HG03280 (cell line): ENCODE results near the gene LMTK2.
A peak's percentile ranks its signal among the peaks of the same experiment; 100 is the strongest.

Experiments
- ATAC-seq: cut with Tn5 transposase; IDR thresholded peaks from one replicate; pipeline ENCODE4 v1.9.1; 2021; ENCODE audit warnings: mild to moderate bottlenecking, moderate library complexity; ENCODE audit not compliant: unreplicated experiment

The LMTK2 gene

DNA sequence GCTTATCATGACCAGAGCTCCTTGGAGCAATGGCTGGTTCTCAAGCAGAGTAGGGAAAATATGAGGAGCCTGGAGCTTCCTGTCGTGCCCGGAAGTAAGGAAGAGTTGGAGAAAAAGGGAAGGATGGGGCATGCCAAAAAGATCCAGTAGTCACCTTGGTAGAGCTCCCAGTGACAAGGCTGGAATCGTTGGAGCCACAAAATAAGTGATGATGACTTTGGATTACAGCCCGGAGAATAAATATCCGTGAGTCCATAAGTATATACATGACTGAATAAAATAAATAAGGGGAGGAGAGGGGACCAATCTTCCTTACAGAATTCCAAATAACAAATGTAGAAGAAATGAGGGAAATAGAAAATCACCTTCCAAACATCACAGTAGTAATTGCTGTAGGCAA lies 29.3 kb downstream of the LMTK2 start:
- ATAC-seq = no peak

DNA sequence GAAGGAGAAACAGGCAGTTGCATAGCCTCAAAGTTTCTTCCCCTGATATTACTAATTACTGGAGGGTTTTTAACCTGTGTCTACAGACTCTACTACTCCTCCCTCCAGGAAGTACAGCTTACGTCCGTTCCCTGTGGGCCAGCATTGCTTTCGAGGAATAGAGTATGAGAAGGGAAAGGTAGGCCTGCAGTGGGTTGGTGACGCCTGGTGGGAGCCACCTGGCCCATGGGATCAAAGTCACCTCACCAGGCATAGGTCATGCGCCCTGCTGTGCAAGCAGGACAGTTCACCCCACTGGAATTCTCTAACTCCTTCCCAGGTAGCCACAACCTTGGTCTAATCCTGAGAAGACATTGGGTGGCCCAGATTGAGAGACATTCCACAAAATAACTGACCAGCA lies 29.8 kb downstream of the LMTK2 start:
- no peak for ATAC-seq

DNA sequence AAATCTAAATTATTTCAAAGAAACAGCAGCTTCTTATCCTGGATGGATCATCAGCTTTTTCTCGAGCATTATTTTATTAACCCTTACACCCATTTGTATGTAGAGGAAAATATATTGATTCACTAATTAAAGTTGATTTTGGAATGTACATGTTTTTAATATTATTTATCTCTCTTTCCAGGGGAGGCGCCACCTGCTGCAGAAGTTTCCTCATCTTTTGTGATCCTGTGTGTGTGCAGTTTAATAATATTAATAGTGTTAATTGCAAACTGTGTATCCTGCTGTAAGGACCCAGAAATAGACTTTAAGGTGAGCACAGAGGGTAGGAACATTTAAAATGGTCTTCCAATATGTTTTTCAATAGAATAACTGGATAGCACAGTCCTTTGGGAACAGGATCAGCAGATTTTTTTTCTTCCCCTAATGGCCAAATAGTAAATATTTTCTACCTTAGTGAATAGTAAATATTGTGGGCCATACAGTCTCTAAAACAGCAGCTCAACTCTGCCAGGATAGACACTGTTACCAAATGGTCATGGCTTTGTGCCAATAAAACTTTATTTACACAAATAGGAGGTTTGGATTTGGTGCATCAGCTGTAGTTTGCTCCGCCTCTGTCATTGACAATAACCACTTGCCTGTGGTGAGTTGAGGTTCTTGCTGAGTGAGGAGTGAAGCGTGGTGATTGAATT lies 30.6 kb downstream of the LMTK2 start:
- no peak for ATAC-seq

DNA sequence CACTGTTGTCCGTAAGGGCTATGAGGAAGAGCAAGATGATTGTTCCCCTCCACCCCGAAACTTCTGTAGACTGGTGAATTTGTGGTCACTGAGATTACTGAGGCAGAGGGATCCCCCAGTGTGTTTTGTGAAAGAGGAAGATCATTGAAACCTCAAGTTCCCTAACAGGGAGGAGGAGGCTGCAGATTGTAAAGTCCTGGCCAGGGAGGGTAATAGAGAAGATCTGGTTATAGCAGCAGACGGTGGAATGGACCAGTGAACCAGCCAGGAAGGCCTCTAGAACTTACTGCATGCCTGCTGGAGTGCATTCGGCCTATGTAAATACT lies 31.1 kb downstream of the LMTK2 start:
- ATAC-seq = peak; percentile 40

DNA sequence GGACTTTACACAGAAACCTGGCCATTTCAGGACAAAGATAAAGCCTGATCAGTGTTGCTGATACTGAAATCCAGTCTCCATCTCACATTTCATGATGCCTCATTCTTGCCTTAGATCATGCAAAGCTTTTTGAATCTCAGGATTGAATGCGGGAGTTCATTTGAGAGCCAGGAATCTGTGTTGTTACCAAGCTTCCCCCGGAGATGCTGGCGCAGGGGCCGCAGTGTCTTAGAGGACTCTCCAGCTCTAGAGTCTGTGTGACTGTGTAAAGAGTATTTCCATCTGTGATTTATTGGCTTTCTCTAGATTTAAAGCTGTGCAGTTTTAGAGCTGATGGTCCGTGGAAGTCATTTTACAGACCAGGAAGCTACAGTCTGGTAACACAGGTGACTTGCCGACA lies 32.0 kb downstream of the LMTK2 start:
- no peak for ATAC-seq

DNA sequence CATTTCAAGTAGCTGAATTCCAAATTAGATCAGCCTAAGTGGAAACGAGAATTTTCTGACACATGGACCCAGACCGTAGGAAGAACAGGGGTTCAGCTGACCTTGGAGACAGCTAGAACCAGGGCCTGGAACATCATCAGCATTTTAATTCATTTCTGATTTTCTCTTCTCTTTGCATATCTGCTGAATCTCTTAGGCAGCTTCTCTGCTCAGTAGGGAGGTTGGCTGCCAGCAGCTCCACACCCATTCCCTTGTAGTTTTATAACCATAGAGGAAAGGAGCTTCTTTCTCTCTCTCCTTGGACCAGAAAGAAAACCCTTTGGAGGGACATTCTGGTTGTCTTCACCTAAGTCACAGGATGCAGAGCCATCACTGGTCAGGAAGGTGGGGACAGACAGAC lies 36.0 kb downstream of the LMTK2 start:
- no peak for ATAC-seq

DNA sequence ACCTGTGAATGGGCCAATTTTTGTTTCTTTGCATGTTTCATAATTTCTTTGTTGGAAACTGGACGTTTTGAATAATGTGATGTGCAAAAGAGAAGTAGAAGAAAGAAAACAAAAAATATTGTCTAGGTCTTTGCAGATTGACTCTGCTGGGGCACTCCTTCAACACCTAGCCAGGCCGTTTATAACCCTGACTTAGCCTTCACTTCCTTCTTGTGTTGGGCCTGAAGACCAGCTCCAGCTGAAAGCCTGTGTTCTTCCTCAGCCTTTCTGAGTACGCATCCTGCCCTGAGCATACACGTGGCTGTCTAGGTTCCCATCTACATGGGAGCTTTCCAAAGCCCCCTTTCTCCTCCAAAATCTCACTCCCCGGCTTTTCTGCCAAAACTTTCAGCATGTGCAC lies 41.9 kb downstream of the LMTK2 start:
- no peak for ATAC-seq

DNA sequence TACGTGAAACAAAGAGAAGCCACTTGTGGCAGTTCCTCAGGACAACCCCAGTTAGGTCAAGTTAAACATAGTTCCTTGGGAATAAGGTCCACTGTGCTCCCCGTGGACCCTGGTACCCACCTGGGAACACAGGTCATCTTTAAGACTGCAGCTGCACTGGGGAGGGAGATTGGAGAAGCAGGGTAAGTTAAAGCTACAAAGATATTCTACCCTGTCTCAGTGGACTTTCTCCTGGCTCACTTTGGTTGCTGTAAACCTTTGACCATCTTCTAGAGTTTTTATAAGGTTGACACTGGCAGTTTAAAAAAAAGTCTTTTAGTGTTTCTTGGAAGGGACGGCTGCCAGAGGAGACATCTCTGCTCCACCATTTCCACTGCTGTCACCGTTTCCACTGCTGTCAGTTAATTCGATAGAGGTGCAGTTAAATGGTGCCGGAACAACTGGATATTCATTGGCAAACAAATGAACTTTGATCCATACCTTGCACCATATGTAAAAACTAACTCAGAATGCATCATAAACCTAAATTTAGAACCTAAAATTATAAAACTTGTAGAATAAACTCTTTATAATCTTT lies 42.5 kb downstream of the LMTK2 start:
- no peak for ATAC-seq

DNA sequence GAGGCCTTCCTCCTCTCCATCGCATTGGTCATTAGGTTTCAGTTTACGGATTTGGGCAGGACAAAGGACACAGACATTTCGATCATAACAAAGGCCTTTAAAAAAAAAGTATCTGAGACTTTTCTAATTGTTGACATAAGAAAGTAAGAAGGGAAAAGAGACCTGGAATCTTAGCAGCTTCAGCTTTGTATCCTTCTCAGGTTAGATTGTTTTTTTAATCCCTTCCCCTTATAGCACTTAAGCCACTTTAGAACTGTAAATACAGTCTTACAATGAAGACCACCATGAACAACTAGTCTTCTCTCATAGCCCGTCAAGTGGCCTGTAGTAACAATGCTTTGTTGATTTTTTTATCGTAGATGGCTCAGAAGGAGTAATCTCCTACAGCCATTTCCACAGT lies 45.2 kb downstream of the LMTK2 start:
- ATAC-seq = no peak

DNA sequence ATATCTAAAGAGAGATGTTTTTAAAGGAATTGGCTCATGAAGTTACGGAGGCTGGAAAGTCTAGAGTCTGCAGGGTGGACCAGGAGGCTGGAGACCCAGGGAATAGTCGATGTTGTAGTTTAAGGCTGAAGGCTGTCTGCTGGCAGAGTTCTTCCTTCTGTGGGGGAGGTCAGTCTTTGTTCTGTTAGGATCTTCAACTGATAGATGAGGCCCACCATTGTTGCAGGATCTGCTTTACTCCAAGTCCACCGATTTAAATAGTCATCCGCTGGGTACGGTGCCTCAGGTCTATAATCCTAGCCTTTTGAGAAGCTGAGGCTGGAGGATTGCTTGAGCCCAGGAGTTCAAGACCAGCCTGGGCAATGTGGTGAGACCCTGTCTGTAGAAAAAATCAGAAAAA lies 50.0 kb downstream of the LMTK2 start:
- ATAC-seq = no peak

DNA sequence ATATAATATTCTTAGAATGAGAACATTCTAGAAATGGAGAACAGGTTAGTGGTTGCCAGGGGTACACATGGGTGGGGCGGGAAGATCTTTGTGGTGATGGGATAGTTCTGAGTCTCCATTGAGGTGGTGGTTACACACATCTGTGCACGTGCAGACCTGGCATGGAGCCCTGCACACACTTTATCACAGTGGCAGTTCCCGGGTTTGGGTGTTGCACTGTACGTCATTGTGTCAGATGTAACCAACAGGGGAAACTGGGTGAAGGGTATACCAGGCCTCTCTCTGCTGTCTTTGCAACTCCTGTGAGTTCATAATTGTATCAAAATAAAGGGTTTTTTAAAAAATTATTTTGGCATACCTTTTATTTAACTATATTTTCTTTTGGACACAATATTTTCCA lies 51.1 kb downstream of the LMTK2 start:
- ATAC-seq = no peak

DNA sequence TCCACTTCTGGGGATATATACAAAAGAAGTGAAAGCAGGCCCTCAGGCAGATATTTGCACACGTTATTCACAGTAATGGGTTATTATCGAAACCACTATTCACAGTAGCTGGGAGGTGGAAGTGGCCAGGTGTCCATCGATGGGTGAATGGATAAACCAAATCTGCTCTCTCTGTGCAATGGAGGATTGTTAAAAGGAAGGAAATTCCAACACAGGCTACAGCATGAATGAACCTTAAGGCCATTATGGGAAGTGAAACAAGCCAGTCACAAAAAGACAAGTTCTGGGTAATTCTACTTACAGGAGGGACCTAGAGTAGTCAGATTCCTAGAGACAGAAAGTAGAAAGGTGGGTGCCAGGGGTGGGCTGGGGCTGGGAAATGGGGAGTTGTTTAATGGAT lies 56.1 kb downstream of the LMTK2 start:
- ATAC-seq = no peak

DNA sequence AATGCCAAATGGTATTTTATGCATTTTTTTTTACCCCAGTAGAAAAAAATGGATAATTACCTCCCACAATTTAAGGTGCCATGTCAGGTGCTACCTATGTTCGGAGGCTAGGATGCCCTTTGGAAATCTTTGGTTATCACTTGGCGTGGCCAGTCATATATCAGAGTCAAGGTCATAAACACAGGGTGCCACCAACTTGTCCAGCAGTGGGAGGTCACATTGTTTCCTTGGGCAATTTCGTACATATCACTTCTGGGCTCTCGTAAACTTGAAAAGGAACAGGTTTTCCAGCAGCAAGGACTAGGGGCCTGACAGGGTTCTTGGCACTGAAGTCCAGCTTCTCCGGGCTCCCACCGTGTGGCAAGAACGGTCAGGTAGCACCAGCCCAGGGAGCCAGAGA lies 56.6 kb downstream of the LMTK2 start:
- no peak for ATAC-seq

DNA sequence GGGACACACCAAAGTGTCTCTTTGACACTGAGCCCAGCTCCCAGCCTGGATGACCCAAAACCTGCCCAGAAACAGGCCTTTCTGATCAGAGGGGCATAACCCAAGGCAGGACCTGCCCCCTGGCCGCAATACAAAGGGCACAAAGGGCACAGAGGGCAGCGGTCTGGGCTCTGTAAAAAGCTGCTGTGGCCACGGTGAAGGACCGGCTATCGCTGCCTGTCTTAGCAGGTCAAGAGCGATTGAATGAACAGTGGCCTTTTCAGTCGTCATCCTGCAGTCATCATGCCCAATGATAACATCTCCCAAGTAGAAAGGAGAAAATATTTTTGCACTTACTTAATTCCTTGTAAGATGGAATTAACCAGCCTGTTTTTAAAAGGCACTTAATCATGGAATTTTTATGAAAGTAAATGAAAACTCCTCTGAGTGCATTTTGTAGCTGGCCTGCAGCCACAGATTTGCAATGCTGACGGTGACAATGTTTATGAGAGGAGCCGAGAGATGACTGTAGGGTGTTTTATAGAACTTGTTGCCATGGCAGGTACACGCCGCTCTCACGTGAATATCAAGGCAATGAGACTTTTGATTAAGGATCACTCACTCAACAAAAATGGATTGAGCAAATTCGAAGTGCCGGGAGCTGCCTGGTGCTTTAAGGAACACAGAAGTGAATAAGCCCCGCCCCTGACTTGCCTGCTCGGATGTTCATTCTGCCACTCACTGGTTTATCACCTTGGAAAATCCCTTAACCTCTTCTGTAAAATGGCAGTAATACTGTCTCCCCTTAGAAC lies 57.2 kb downstream of the LMTK2 start:
- no peak for ATAC-seq

DNA sequence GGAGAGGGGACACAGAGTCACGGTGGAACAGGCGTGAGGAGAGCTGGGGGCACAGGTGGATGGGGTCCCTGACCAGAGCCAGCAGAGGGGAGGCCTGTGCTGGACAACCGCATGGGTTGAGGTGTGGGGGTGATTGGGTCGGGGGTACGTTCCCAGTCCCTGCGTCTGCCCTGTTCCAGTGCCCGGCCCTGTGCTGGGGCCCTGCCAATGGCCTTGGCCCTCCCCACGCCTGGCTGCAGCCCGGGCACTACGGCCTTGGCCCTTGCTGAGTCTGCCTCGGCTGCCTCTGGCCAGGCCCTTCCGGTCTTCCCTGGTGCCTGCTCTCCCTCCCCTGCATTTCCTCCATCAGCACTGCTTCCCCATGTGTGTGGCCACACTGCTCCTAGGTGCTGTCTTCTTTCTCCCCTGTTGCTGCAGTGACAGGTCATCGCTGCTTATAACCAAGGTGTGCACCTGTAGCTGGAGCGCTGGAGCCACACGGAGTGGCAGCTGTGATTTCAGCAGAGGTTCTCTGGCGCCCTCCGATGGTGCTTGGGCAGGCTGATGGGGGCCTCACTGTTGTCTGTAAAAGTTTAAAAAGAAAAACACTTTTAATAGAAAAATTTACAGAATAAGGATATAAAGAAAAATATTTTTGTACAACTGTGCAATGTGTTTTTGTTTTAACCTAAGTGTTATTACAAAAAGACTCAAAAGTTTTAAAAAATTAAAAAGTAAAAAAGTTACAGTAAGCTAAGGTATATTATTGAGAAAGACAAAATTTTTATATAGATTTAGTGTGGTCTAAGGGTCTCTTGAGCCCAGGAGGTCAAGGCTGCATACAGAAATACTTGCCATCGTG lies 59.4 kb downstream of the LMTK2 start:
- ATAC-seq = peak; percentile 65

DNA sequence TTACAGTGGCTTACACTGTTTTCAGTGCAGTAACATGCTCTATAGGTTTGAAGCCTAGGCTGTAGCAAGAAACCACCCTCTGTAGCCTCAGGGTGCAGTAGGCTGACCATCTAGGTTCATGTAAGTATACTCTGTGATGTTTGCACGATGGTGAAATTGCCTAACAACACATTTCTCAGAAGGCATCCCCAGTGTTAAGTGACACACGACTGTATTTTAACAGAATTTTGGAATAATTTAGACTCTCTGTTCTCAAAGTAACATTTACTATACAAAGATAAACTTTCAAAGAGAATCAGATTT lies 60.0 kb downstream of the LMTK2 start:
- no peak for ATAC-seq

DNA sequence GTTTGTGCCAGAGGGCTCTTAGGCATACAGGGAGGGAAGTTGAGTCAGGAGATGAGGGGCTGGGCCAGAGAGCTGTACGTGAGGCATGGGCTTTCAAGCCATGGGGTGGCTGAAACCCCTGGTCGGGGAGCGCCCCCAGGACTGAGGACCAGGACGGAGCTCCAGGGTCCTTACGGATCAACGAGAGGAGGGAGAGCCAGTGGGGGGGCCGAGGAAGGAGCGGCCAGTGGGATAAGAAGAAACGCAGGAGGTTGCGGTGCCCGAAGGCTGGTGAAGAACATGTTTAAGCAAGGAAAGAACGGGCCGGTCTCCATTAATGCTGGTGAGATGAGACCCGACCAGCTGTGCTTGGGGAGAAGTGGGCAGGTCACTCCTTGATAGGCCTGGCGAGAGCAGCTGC lies 61.0 kb downstream of the LMTK2 start:
- no peak for ATAC-seq

DNA sequence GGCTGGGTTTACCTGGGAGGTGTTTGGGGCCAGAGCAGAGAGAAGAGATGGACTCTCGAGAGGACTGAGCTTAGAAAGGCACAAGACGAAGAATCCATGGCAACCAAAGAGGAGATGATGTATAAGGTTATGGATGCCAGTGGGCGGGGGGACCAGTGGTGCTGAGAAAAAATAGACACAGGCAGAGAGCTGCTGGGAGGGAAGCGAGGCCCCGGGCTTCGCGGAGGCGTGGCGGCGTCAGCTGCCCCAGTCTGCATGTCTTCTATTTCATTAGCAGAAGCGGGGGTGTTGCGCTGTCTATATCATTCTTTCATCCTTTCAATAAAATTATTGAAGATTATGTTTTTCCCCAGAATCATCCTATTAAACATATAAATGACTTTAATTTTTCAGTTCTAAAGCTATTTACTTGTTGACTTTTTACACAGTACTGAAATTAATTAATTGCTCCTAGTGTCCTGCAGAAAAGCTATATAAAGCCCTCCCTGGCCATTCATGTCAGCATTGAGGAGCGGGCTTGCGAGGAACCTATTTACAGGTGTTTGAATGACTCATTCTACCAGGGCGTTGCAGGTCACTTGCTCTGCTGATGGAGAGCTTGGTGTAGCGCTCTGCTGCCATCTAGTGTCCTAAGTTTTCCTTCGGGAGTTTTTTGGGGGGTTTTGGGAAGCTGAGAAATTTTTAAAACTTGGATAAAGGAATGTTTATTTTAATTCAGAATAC lies 61.7 kb downstream of the LMTK2 start:
- ATAC-seq = no peak

DNA sequence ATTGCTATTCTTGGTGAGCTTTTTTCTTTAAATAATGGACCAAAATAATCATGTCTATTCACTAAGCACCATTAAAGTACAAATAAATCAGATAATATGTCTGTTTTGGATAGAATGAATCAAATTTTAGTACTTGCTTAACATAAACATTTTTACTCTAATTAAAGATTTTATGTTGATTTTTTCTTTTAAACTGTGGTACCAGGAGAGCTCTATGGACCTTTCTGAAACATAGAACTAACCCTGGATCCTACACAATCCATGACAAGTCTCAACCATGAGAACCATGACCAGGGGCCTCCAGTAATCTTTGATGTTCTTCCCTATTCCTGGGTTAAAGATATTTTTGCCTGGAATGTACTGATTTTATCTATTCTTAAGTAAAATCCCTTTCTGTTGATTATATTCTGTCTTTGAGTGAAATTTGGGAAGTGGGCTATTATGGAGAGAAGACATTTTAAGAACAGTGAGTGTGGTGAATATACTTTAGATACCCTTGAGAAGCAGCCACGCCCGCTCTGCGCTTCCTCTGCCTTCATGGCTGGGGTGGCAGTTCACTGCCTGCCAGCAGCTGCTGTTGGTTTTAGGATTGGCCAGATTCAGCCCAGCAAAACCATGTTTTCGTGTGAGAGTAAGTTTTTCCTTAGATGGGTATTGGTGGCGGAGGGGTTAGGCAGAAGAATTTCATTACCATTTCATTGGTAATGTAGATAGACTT lies 62.4 kb downstream of the LMTK2 start:
- no peak for ATAC-seq

DNA sequence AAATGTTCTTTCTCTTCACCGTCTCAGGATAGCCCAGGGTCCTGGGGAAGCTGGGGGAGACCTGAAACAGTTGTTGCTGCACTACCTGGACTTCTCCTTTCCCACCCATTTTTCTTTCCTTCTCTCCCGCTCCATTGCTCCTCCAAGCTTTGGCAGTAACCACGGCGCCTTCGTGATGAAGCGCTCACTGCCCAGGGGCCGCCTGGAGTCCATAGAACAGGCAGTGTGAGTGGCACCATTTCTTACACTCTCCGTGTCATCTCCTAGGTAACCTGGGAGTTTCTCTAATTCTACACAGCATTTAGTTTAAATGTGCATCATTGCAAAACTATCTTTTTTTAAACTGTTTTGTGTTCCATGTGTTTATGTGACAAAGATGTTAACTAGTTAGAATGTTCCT lies 64.3 kb downstream of the LMTK2 start:
- no peak for ATAC-seq

DNA sequence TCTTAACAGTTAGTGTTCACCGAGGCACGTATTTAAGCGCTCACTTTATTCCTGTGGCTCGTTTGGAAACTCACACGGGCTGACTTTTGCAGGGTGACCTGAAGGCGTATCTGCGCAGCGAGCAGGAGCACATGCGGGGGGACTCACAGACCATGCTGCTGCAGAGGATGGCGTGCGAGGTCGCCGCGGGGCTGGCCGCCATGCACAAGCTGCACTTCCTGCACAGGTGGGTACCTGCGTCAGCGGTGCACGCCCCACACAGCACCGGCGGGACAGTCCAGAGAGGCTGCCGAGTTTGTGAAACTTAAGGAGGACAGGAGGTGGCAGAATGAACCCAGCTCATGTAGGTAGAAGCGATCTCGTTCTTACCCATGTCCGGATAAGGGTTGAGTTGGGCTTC lies 64.8 kb downstream of the LMTK2 start:
- no peak for ATAC-seq
